Upper lobe of right lung (tissue), 1 donor: ENCODE results near the gene PDZK1. TPM values are rescaled to one million over a fixed set of nuclear protein-coding genes. Genes with fewer than 3 reads are reported as not detected.
"Not testable (repeated sequence)": the region's sequence is repeated elsewhere in the genome, so short reads cannot be mapped to it uniquely, and the experiment has no call there.

Experiments used
- ATAC-seq: fragments of 200-7000 bp; cut with Tn5 transposase; one replicate; pipeline ENCODE4 v1.9.1; 2020; ENCODE audit warnings: mild to moderate bottlenecking, moderate library complexity
- DNase-seq: peaks from one replicate; pipeline ENCODE4 v3.0.0-alpha.2; 2020
- H3K27ac ChIP-seq: fragments of 200-600 bp; one replicate; pipeline ENCODE4 v1.8.0; 2022
- H3K27me3 ChIP-seq: fragments of 200-600 bp; one replicate; pipeline ENCODE4 v1.8.0; 2022; ENCODE audit warnings: mild to moderate bottlenecking
- H3K36me3 ChIP-seq: fragments of 200-600 bp; one replicate; pipeline ENCODE4 v1.8.0; 2022
- H3K4me1 ChIP-seq: fragments of 200-600 bp; one replicate; pipeline ENCODE4 v1.8.0; 2022
- H3K4me3 ChIP-seq: fragments of 200-600 bp; one replicate; pipeline ENCODE4 v1.8.0; 2022; ENCODE audit warnings: mild to moderate bottlenecking
- H3K9me3 ChIP-seq: fragments of 200-600 bp; one replicate; pipeline ENCODE4 v1.8.0; 2022
- CTCF ChIP-seq: fragments of 200-600 bp; IDR thresholded peaks from one replicate; pipeline ENCODE4 v1.8.0; 2022; ENCODE audit warnings: antibody characterized with exemption
- intact Hi-C: fragments of 100-400 bp; cut with DNase I; formaldehyde crosslinking; loops from one replicate; pipeline ENCODE4 v1.11.0; 2022
- total RNA-seq: library from RNA; stranded (reverse); fragmentation: NEBNext Ultra II Directional; extraction: Animal tissue kit (Norgen Biotek cat#: 25700); gene quantifications from one replicate; pipeline ENCODE4 v1.2.1, GENCODE V29; 2021
- donor health status: DM: no; HTN: yes; CAD: no; lungs with severe emphysema.

Gene PDZK1
- total RNA-seq, 1 donor from 2014 or later = 0.67 TPM

- no peak for TF ChIP-seq CTCF
- H3K27me3 ChIP-seq = no peaks in the 10 kb centered on the region
- no peaks in the 10 kb centered on the region for H3K4me1 ChIP-seq
- peaks cover under 1% of the 10 kb centered on the region for H3K36me3 ChIP-seq
- no peak for ATAC-seq
- no peak for DNase-seq
- intact Hi-C loops = no loop called here
- no peak overlapping the region for H3K4me3 ChIP-seq
- H3K27ac ChIP-seq = no peak overlapping the region
- no peaks in the 10 kb centered on the region for H3K9me3 ChIP-seq
Measured at GRCh38 chr1:145736191-145736590, 29.0 kb upstream of the PDZK1 start.

- Histone ChIP-seq H3K27ac (no peak overlapping the region), H3K27me3 (no peaks in the 10 kb centered on the region), H3K9me3 (no peaks in the 10 kb centered on the region), H3K36me3 (no peaks in the 10 kb centered on the region), H3K4me1 (no peaks in the 10 kb centered on the region), H3K4me3 (no peak overlapping the region)
- intact Hi-C loops = no loop called here
- ATAC-seq (no peak), DNase-seq (no peak)
- no peak for TF ChIP-seq CTCF
Measured at GRCh38 chr1:145730900-145731299, 23.7 kb upstream of the PDZK1 start.

- Histone ChIP-seq H3K4me3 (no peak overlapping the region), H3K27me3 (no peaks in the 10 kb centered on the region), H3K36me3 (no peaks in the 10 kb centered on the region), H3K4me1 (no peaks in the 10 kb centered on the region), H3K27ac (no peak overlapping the region), H3K9me3 (no peaks in the 10 kb centered on the region)
- intact Hi-C loops = no loop called here
- no peak for TF ChIP-seq CTCF
- DNase-seq = no peak
- no peak for ATAC-seq
Measured at GRCh38 chr1:145730467-145730866, 23.3 kb upstream of the PDZK1 start.

- Histone ChIP-seq H3K27me3 (no peaks in the 10 kb centered on the region), H3K4me3 (no peak overlapping the region), H3K9me3 (no peaks in the 10 kb centered on the region), H3K4me1 (no peaks in the 10 kb centered on the region), H3K27ac (no peak overlapping the region), H3K36me3 (no peaks in the 10 kb centered on the region)
- no peak for ATAC-seq
- intact Hi-C loops = no loop called here
- no peak for DNase-seq
- TF ChIP-seq CTCF = no peak
Measured at GRCh38 chr1:145729666-145730436, 22.7 kb upstream of the PDZK1 start.

GRCh38 chr1:145729196-145729595, 22.0 kb upstream of the PDZK1 start:
- ATAC-seq = no peak

GRCh38 chr1:145726193-145726592, 19.0 kb upstream of the PDZK1 start:
- H3K36me3 ChIP-seq, H3K27me3 ChIP-seq, intact Hi-C loops, H3K9me3 ChIP-seq, DNase-seq, H3K4me3 ChIP-seq, H3K27ac ChIP-seq, ATAC-seq, H3K4me1 ChIP-seq: not testable (repeated sequence)

More at GRCh38 chr1:145729196-145729595, 22.0 kb upstream of the PDZK1 start:
- Histone ChIP-seq H3K4me3 (no peak overlapping the region), H3K4me1 (no peaks in the 10 kb centered on the region), H3K36me3 (no peaks in the 10 kb centered on the region), H3K27ac (no peak overlapping the region), H3K9me3 (no peaks in the 10 kb centered on the region), H3K27me3 (no peaks in the 10 kb centered on the region)
- intact Hi-C loops = no loop called here
- TF ChIP-seq CTCF = no peak
- no peak for DNase-seq
